CD4-positive, alpha-beta T cell treated with Interleukin-21 for 1 hour (primary cell): ENCODE measurements around the gene SEMA5B.

ENCODE experiments used
- DNase-seq: peaks from one replicate; pipeline ENCODE4 v3.0.0-alpha.2; 2020

The SEMA5B gene

GRCh38 chr3:122886251-122886650 lies 141.3 kb downstream of the SEMA5B start:
- DNase-seq, result no peak

GRCh38 chr3:122882361-122882947 lies 145.1 kb downstream of the SEMA5B start:
- DNase-seq, result no peak

DNA sequence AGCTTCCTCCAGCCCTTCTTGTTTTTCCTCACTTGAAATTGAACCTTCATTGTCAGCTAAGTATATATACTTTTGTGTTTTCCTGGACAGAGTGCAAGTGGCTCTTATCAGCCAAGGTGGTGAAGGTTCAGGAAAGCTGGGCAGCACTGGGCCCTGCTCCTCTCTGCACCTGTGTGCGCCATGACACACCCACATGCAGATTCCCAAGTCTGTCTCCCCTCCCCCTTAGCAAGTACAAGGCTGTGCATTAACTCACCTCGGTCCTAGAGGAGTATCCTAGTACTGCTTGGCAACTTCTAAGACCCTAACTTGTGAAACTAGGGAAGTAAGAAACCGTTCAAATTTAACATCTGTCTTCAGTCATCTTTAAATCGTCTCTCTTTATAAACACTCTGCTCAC lies 146.9 kb downstream of the SEMA5B start:
- no peak for DNase-seq

GRCh38 chr3:122880173-122880572 lies 147.4 kb downstream of the SEMA5B start:
- no peak for DNase-seq

DNA sequence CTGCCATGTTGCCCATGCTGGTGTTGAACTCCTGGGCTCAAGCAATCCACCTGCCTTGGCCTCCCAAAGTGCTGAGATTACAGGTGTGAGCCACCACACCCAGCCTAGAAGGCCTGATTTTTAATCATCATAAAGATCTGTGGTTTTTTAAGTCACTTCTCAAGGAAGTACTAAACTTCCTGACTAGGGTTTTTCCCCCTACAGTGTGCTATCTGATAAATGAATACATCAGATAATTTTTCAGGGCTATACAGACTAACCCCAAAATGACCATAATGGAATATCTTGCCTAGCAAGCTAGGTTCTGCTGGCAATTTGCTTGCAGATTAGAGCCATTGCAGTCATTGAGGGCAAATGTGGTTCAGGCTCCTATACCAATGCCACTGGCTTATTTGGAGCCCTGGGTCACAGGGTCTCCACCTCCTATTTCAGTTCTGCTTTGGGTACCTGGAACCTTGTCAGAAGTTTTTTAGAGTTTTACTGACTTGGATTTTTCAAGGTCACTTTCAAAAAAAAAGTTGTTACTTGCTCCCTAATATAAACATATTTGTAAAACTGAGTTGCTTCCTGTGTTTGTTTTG lies 151.9 kb downstream of the SEMA5B start:
- peak; percentile 14 for DNase-seq

GRCh38 chr3:122873741-122874515 lies 153.6 kb downstream of the SEMA5B start:
- DNase-seq, result no peak

- no peak for DNase-seq
Measured at GRCh38 chr3:122868322-122868721, 159.2 kb downstream of the SEMA5B start.

GRCh38 chr3:122864498-122864897 lies 163.1 kb downstream of the SEMA5B start:
- DNase-seq, result no peak

DNA sequence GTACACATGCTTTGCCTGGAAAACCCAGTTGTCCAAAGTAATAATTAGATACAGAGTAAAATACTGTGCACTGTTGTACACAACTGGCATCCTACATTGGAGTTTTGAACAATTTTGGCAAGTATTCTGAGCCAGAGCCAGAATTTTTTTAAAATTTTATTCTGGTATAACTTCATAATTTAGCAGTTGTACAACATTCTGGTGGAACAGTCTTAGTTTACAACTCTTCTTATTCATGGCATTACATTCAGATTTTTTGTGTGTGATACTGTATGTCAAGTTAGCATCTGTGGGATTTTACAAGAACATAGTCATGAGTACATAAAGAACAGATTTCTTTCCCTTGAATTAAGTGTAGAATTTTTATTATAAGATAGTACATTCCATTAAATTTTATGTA lies 165.2 kb downstream of the SEMA5B start:
- DNase-seq, result no peak
